Measurements from ENCODE around the gene UBE3B.

DNA sequence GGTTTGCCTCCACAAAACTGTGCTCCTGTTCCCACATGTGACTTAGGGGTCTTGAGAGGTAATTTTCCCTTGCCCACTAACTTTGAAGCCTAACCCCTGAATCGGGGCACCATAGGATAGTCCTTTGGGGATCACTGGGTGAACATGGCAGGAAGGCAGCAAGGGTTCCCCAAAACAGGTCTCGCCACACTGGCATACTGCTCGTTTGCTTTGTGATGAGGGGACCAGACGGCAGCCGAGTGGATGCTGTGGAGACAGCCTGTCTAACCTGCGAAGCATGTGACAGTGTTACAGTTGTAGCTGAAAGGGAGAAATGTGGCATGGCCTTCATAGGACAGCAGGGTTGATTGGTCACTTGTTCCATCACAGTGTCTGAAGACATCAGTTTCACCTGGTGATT is 42.4 kb downstream of the UBE3B start:
- TF ChIP-seq POLR2A (IDR thresholded peaks at IDR 0.05) (no peak), EP300 (IDR thresholded peaks at IDR 0.05) (no peak)

Measured in stomach (tissue), 4 donors.